Body of pancreas (tissue), 4 donors: ENCODE data around the gene XPO6. TPM values are rescaled to one million over a fixed set of nuclear protein-coding genes. Genes with fewer than 3 reads are reported as not detected.

Source experiments
- ATAC-seq: fragments of 150-250 bp; one replicate; pipeline ENCODE4 v1.9.1; 2016
- DNase-seq, 4 donors: peaks; one replicate each; pipeline ENCODE4 v3.0.0-alpha.2; 2019
- H3K27ac ChIP-seq, 4 donors: fragments of 200-600 bp; sonication (generic); 1 replicate in 3 of 4; 2 replicates in 1 of 4; pipeline versions ENCODE4 v1.5.1 to v1.6.1; 2016 to 2019; ENCODE audit warnings: mild to moderate bottlenecking in 1 of 4, mixed read lengths in 1 of 4, moderate library complexity in 1 of 4
- H3K27me3 ChIP-seq, 2 donors: fragments of 200-600 bp; sonication (generic); one replicate each; pipeline ENCODE4 v1.6.0; 2016; ENCODE audit warnings: mild to moderate bottlenecking in 1 of 2
- H3K36me3 ChIP-seq, 2 donors: fragments of 200-600 bp; sonication (generic); replicated peaks in 1 of 2; 2 replicates each; pipeline ENCODE4 v1.5.1; 2016; ENCODE audit warnings: low read depth in 2 of 2; ENCODE audit not compliant: insufficient read depth in 1 of 2
- H3K4me1 ChIP-seq: fragments of 200-600 bp; sonication (generic); one replicate; pipeline ENCODE4 v1.6.0; 2016
- H3K4me3 ChIP-seq, 2 donors: fragments of 200-600 bp; sonication (generic); 1 replicate in 1 of 2; 2 replicates in 1 of 2; pipeline ENCODE4 v1.5.1; 2016 to 2019
- H3K9me3 ChIP-seq, 3 donors: fragments of 200-600 bp; sonication (generic); 1 replicate in 2 of 3; 2 replicates in 1 of 3; pipeline ENCODE4 v1.5.1; 2016
- CTCF ChIP-seq, 7 experiments: fragments of 450-650 bp in 4 of 7; fragments of 200-600 bp in 3 of 7; sonication (generic) in 3 of 7; IDR thresholded peaks; one replicate each; pipeline ENCODE4 v1.5.1; 2016 to 2019; ENCODE audit warnings: antibody characterized with exemption in 7 of 7
- POLR2A ChIP-seq, 3 donors: fragments of 450-650 bp; IDR thresholded peaks; one replicate each; pipeline ENCODE4 v1.6.1; 2016; ENCODE audit warnings: antibody characterized with exemption in 3 of 3, mild to moderate bottlenecking in 2 of 3
- WGBS, 2 donors: methylation state at CpG; one replicate each; pipeline ENCODE4 v1.1.5; 2017; 5-methylcytosine and 5-hydroxymethylcytosine counted together
- intact Hi-C: fragments of 100-400 bp; cut with DNase I; formaldehyde crosslinking; loops from one replicate; pipeline ENCODE4 v1.15.1; 2023
- total RNA-seq, 2 donors: library from RNA; depleted of rRNA; stranded (reverse); fragments of >200 nt; gene quantifications; one replicate each; pipeline ENCODE4 v1.1.0, GENCODE V29; 2016

XPO6 gene
- total RNA-seq, 2 donors from 2014 or later, result 54.7 to 103 TPM

GRCh38 chr16:28210264-28210663 lies 1.5 kb downstream of the XPO6 start:
- no peaks in the 10 kb centered on the region for H3K9me3 ChIP-seq
- no peak overlapping the region for H3K4me3 ChIP-seq
- intact Hi-C loops, result no loop called here
- H3K36me3 ChIP-seq, result no peaks in the 10 kb centered on the region
- WGBS, 2 donors, result 32 to 33% methylated on average over 5 of the region's 5 CpGs
- no peak for DNase-seq
- no peaks in the 10 kb centered on the region for H3K27me3 ChIP-seq
- no peak overlapping the region for H3K27ac ChIP-seq
- peaks cover 30% of the 10 kb centered on the region for H3K4me1 ChIP-seq
- no peak for TF ChIP-seq CTCF (IDR thresholded peaks at IDR 0.05)
- no peak for TF ChIP-seq POLR2A (IDR thresholded peaks at IDR 0.05)
- no peak for ATAC-seq

GRCh38 chr16:28208824-28209223 lies 2.9 kb downstream of the XPO6 start:
- Histone ChIP-seq H3K27me3 (no peaks in the 10 kb centered on the region), H3K4me1 (peaks cover 30% of the 10 kb centered on the region), H3K36me3 (no peaks in the 10 kb centered on the region), H3K27ac (no peak overlapping the region), H3K4me3 (no peak overlapping the region), H3K9me3 (no peaks in the 10 kb centered on the region)
- intact Hi-C loops, result no loop called here
- 86 to 93% methylated on average over 4 of the region's 4 CpGs for WGBS, 2 donors
- TF ChIP-seq POLR2A (IDR thresholded peaks at IDR 0.05) (no peak), CTCF (IDR thresholded peaks at IDR 0.05) (no peak)
- no peak for ATAC-seq
- DNase-seq, result no peak

- intact Hi-C loops, result no loop called here
- H3K27ac ChIP-seq, result no peak overlapping the region
- peaks cover 30% of the 10 kb centered on the region for H3K4me1 ChIP-seq
- no peaks in the 10 kb centered on the region for H3K27me3 ChIP-seq
- no peaks in the 10 kb centered on the region for H3K36me3 ChIP-seq
- ATAC-seq, result no peak
- 94 to 95% methylated on average over 4 of the region's 4 CpGs for WGBS, 2 donors
- H3K9me3 ChIP-seq, result no peaks in the 10 kb centered on the region
- TF ChIP-seq CTCF (IDR thresholded peaks at IDR 0.05) (no peak), POLR2A (IDR thresholded peaks at IDR 0.05) (no peak)
- DNase-seq, result no peak
- no peak overlapping the region for H3K4me3 ChIP-seq
These were observed 3.6 kb downstream of the XPO6 start for GRCh38 chr16:28208131-28208530.

DNA sequence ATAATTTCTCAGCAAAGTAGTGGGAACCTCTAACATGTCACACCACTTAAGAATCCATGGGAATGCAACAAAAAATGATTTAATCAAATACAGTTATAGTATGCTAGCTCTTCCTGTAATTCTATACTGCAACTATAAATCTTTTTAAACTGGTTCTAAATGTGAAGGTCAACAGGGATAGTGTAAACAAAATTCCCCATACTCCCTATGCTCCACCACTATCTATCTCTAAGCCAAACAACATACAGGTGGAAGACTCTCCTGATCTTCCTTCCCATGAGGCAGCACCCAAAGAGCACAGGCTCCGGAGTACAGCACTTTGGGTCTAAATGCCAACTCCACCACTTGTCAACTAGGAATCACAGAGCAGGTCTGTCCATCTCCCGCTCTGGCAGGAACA lies 4.4 kb downstream of the XPO6 start:
- ATAC-seq (no peak), DNase-seq (no peak)
- Histone ChIP-seq H3K9me3 (no peaks in the 10 kb centered on the region), H3K4me1 (peaks cover 27% of the 10 kb centered on the region), H3K27me3 (no peaks in the 10 kb centered on the region), H3K27ac (no peak overlapping the region), H3K4me3 (no peak overlapping the region), H3K36me3 (no peaks in the 10 kb centered on the region)
- TF ChIP-seq CTCF (IDR thresholded peaks at IDR 0.05), result no peak
- TF ChIP-seq POLR2A (IDR thresholded peaks at IDR 0.05), result no peak
- 83 to 88% methylated on average over 2 of the region's 2 CpGs for WGBS, 2 donors
- intact Hi-C loops, result no loop called here

DNA sequence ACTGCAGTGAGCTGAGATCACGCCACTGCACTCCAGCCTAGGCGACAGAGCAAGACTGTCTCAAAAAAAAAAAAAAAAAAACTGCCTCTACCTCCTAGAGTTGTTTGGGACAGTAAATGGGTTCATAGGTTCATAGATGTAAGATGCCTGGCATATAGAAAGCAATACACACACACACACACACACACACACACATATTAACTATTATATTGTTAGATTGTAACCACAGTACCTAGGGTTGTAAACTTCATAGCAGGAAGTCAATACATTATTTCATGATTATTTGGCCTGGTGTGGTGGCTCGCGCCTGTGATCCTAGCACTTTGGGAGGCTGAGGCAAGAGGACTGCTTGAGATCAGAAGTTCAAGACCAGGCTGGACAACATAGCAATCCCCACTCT lies 5.8 kb downstream of the XPO6 start:
- intact Hi-C loops, result no loop called here
- Histone ChIP-seq H3K27me3 (no peaks in the 10 kb centered on the region), H3K4me1 (peaks cover 23% of the 10 kb centered on the region), H3K27ac (no peak overlapping the region), H3K36me3 (peaks cover 0 to 8% of the 10 kb centered on the region in 2 donors), H3K9me3 (no peaks in the 10 kb centered on the region), H3K4me3 (no peak overlapping the region)
- ATAC-seq (no peak), DNase-seq (no peak)
- no peak for TF ChIP-seq CTCF (IDR thresholded peaks at IDR 0.05)
- TF ChIP-seq POLR2A (IDR thresholded peaks at IDR 0.05), result no peak
- WGBS, 2 donors, result 97 to 98% methylated on average over 4 of the region's 4 CpGs
